Measurements from ENCODE around the gene CBLC. TPM values are rescaled to one million over a fixed set of nuclear protein-coding genes. Genes with fewer than 3 reads are reported as not detected.

Gene CBLC
- total RNA-seq, 1 experiment from 2014 or later, result 25.4 TPM

- Histone ChIP-seq H3K4me3 (ENCODE audit: low read length) (no peak overlapping the region), H3K36me3 (ENCODE audit: low read depth, low read length) (no peaks in the 10 kb centered on the region), H3K9me3 (ENCODE audit: low read length) (no peaks in the 10 kb centered on the region), H3K79me2 (ENCODE audit: low read length) (no peaks in the 10 kb centered on the region), H4K20me1 (ENCODE audit: low read length) (no peaks in the 10 kb centered on the region), H2AFZ (ENCODE audit: low read length) (no peak overlapping the region), H3K27ac (ENCODE audit: low read length) (no peak overlapping the region), H3F3A (ENCODE audit: low read length, unreplicated experiment) (no peaks in the 10 kb centered on the region), H3K4me2 (ENCODE audit: low read length) (no peak overlapping the region), H3K9me2 (replicated peaks; ENCODE audit: low read length) (no peaks in the 10 kb centered on the region), H3K9ac (ENCODE audit: low read length) (no peak overlapping the region), H3K27me3 (ENCODE audit: low read length) (no peaks in the 10 kb centered on the region), H3K4me1 (ENCODE audit: insufficient read depth, low read length) (no peaks in the 10 kb centered on the region)
- ChIA-PET POLR2A (ENCODE audit: unreplicated experiment) (no interaction called here), CTCF (no interaction called here)
- TF ChIP-seq EZH2phosphoT487 (IDR thresholded peaks at IDR 0.05; ENCODE audit: borderline replicate concordance, low read length), result no peak
- TF ChIP-seq CTCF (conservative IDR thresholded peaks at IDR 0.05; ENCODE audit: low read depth, low read length), result no peak
- TF ChIP-seq EZH2 (IDR thresholded peaks at IDR 0.05; ENCODE audit: low read length, unreplicated experiment), result no peak
- ATAC-seq (no peak), DNase-seq (no peak)
- no TSS peak for BruUV-seq (replicated peaks)
- intact Hi-C loops (cut with micrococcal nuclease), result no loop called here
These were observed 12.4 kb upstream of the CBLC start for GRCh38 chr19:44765033-44765948.

GRCh38 chr19:44765949-44766335 is 11.7 kb upstream of the CBLC start:
- CTCF ChIA-PET, result no interaction called here

More at GRCh38 chr19:44765949-44766335, 11.7 kb upstream of the CBLC start:
- TF ChIP-seq CTCF (conservative IDR thresholded peaks at IDR 0.05; ENCODE audit: low read depth, low read length) (no peak), EZH2phosphoT487 (IDR thresholded peaks at IDR 0.05; ENCODE audit: borderline replicate concordance, low read length) (no peak)
- no peaks in the 10 kb centered on the region for H3K9me3 ChIP-seq (ENCODE audit: low read length)
- H3F3A ChIP-seq (ENCODE audit: low read length, unreplicated experiment), result no peaks in the 10 kb centered on the region
- H3K79me2 ChIP-seq (ENCODE audit: low read length), result no peaks in the 10 kb centered on the region
- no peaks in the 10 kb centered on the region for H3K9me2 ChIP-seq (replicated peaks; ENCODE audit: low read length)
- H3K36me3 ChIP-seq (ENCODE audit: low read depth, low read length), result no peaks in the 10 kb centered on the region
- H4K20me1 ChIP-seq (ENCODE audit: low read length), result no peaks in the 10 kb centered on the region
- 0 out of 2 replicates have a peak, but pooled peaks cover 2% of the 10 kb centered on the region for H3K4me1 ChIP-seq (ENCODE audit: insufficient read depth, low read length)
- H3K27me3 ChIP-seq (ENCODE audit: low read length), result no peaks in the 10 kb centered on the region
- H3K4me2 ChIP-seq (ENCODE audit: low read length), result no peak overlapping the region
- intact Hi-C loops (cut with micrococcal nuclease), result no loop called here
- DNase-seq (no peak), ATAC-seq (no peak)
- H3K4me3 ChIP-seq (ENCODE audit: low read length), result no peak overlapping the region
- H3K9ac ChIP-seq (ENCODE audit: low read length), result no peak overlapping the region
- POLR2A ChIA-PET (ENCODE audit: unreplicated experiment), result no interaction called here
- no peak overlapping the region for H3K27ac ChIP-seq (ENCODE audit: low read length)
- BruUV-seq (replicated peaks), result no TSS peak
- no peak overlapping the region for H2AFZ ChIP-seq (ENCODE audit: low read length)
